NT2/D1 (cell line): ENCODE results near the gene VBP1.
A peak's percentile ranks its signal among the peaks of the same experiment; 100 is the strongest.

Source experiments
- DNase-seq: peaks from one replicate; pipeline ENCODE4 v3.0.0-alpha.2; 2011; ENCODE audit warnings: low read depth, low spot score
- H3K27me3 ChIP-seq: 2 replicates; pipeline ENCODE4 v1.6.0; 2011; ENCODE audit warnings: mild to moderate bottlenecking; ENCODE audit not compliant: insufficient read length, insufficient read depth
- H3K36me3 ChIP-seq: 2 replicates; pipeline ENCODE4 v1.6.1; 2011; ENCODE audit warnings: mild to moderate bottlenecking, low read length, mixed read lengths; ENCODE audit not compliant: insufficient read depth, insufficient read length
- H3K4me1 ChIP-seq: 2 replicates; pipeline ENCODE4 v1.5.1; 2011; ENCODE audit not compliant: insufficient read depth, insufficient read length
- H3K4me3 ChIP-seq: 2 replicates; pipeline ENCODE4 v1.5.1; 2011; ENCODE audit warnings: low read depth; ENCODE audit not compliant: insufficient read length
- H3K9ac ChIP-seq: 2 replicates; pipeline ENCODE4 v1.6.0; 2011; ENCODE audit warnings: low read depth; ENCODE audit not compliant: insufficient read length
- H3K9me3 ChIP-seq: 2 replicates; pipeline ENCODE4 v1.5.1; 2011; ENCODE audit warnings: mild to moderate bottlenecking, low read length; ENCODE audit not compliant: insufficient read depth
- SUZ12 ChIP-seq: IDR thresholded peaks from 2 replicates; pipeline ENCODE4 v1.6.1; 2011; ENCODE audit not compliant: insufficient read length, insufficient read depth; ENCODE audit errors: extremely low read depth
- YY1 ChIP-seq: IDR thresholded peaks from 2 replicates; pipeline ENCODE4 v1.6.1; 2011; ENCODE audit not compliant: insufficient read length, insufficient read depth
- ZNF274 ChIP-seq: IDR thresholded peaks from 2 replicates; pipeline ENCODE4 v1.6.1; 2011; ENCODE audit warnings: mild to moderate bottlenecking, low read depth, low read length

The VBP1 gene, protein sequence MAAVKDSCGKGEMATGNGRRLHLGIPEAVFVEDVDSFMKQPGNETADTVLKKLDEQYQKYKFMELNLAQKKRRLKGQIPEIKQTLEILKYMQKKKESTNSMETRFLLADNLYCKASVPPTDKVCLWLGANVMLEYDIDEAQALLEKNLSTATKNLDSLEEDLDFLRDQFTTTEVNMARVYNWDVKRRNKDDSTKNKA

DNA sequence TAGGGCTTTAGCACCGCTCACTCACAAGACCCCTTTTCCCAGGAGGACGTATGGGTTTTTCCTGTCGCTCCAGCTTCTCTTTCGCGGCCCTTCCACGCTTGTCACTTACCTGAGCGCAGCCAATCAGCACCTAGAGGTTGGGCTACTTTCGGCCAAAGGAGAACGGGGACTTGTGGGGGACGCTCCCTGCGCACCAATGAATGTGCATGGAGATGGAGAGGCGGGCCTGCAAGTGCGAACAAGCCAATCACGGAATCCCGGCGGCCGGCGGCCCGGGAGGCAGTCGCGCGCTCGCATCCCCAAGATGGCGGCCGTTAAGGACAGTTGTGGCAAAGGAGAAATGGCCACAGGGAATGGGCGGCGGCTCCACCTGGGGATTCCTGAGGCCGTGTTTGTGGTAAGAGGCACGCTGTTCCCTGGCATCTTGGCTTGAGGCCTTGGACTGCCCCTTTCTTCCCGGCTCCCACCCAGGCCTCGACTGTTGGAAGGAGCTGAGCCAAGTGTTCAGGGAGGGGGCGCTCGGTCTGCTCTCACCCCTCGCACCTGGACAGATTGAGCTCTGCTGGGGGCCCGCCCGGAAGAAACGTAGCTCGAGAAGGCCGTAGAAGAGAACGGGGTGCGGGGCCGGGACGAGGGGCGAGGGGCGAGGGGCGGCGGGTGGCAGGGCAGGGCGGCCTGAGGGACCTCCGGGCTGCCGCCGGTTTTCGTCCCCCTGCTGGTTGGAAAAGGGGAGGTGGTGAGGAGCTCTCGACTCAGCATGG lies at the start of gene VBP1:
VBP1 (plus strand) TSS at position 282 of the 761 bp plus-strand sequence; CDS start at position 305, 23 bp downstream.
- DNase-seq, result peak; percentile 80
- Histone ChIP-seq H3K36me3 (peaks cover 9% of the 10 kb centered on the region), H3K9ac (peak within 1 kb of the TSS; percentile 90), H3K4me1 (no peaks in the 10 kb centered on the region), H3K9me3 (0 out of 2 replicates have a peak, but pooled peaks cover 1% of the 10 kb centered on the region), H3K27me3 (no peaks in the 10 kb centered on the region), H3K4me3 (peak within 1 kb of the TSS; percentile 61)
- TF ChIP-seq YY1 (peak; percentile 52), SUZ12 (no peak), ZNF274 (no peak)

DNA sequence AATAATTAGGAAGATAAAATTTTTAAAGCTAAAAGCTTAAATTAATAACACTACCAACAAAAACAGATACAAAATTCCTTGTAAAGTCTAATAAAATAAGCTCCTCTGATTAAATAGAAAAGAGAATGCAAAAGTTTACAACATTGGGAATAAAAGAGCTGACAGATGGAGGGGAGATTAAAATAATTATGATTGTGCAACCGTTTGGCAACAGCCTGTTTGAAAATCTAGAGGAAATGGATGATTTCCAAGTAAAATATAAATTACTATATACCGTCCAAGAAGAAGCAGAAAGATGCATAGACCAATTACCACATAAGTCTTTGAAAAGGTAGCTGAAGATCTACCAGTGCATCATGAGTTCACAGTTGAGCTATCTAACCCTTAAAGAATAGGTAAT lies 46.4 kb upstream of the VBP1 start:
- TF ChIP-seq YY1, result no peak
- TF ChIP-seq ZNF274, result no peak
- no peak for TF ChIP-seq SUZ12
- Histone ChIP-seq H3K9me3 (no peaks in the 10 kb centered on the region), H3K9ac (no peak overlapping the region), H3K27me3 (no peaks in the 10 kb centered on the region), H3K4me3 (no peak overlapping the region), H3K4me1 (no peaks in the 10 kb centered on the region), H3K36me3 (no peaks in the 10 kb centered on the region)
- no peak for DNase-seq

DNA sequence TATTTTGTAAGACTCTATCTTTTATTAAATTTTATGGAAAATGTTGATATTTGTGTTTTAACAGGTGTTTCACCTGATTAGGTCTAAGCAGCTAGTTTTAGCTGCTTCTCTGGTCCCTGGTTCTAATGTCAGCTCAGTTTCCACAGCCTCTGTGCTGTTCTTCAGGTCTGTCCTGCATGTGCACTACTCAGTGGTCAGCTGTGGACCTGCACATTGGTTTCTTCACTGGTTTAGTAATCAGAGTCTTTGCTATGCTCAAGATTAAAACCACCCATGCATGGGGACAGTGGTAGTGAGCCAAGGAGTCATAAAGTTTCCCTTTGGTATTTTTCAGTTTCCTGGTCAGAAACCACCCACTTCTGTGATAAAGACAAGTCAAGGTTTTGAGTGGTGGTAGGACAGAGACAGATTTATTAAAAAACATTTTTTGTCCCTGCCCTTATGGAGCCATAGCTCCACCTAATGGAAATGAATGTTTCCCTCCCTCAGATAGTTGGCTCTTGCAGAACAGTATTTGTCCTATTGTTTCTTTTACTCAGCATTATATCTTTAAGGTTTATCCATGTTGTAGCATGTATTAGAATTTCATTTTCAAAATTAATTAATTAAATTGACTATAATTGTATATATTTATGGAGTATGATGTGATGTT lies 36.8 kb upstream of the VBP1 start:
- H3K4me1 ChIP-seq, result no peaks in the 10 kb centered on the region
- no peak for DNase-seq
- H3K27me3 ChIP-seq, result no peaks in the 10 kb centered on the region
- H3K4me3 ChIP-seq, result no peak overlapping the region
- H3K9me3 ChIP-seq, result no peaks in the 10 kb centered on the region
- TF ChIP-seq YY1 (no peak), SUZ12 (no peak), ZNF274 (no peak)
- no peak overlapping the region for H3K9ac ChIP-seq
- H3K36me3 ChIP-seq, result no peaks in the 10 kb centered on the region

DNA sequence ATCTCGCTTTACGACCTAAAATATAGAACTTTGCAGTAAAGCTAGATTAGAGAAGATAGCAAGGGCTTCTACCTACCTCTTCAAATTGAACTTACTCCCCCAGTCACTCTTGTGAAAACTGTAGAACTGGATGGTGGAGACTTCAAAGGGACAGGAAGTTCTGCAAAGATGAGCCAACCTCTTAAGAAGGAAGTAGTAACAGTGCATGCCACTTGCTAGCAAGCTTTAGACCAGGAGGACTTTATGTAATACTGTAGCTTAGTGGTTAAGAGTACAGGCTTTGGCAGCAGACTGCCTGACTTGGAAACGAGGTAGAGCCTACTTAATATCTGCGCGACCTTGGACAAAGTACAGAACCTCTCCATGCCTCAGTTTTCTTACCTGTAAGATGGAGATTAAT lies 27.5 kb upstream of the VBP1 start:
- H3K9me3 ChIP-seq, result no peaks in the 10 kb centered on the region
- TF ChIP-seq ZNF274 (no peak), SUZ12 (no peak), YY1 (no peak)
- no peak overlapping the region for H3K4me3 ChIP-seq
- DNase-seq, result no peak
- H3K4me1 ChIP-seq, result no peaks in the 10 kb centered on the region
- H3K9ac ChIP-seq, result no peak overlapping the region
- H3K27me3 ChIP-seq, result no peaks in the 10 kb centered on the region
- no peaks in the 10 kb centered on the region for H3K36me3 ChIP-seq

DNA sequence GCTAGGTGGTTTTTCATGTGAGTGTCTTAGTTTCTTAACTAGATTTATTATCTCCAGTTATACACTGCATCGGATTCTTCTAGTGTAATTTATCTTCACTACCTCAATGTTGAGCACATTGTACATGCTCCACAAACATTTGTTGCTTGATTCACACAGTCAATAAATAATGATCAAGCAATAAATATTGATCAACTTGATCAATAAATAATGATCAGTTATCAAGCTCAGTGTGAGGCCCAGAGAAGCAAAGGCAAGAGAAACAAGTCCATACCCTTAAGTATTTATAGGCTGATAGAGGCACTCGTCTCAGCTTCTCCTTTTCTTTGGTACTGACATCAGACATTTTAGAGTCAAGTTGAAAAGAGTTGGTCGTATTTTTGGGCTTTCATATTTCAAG lies 5.1 kb upstream of the VBP1 start:
- H3K9me3 ChIP-seq, result no peaks in the 10 kb centered on the region
- H3K4me1 ChIP-seq, result no peaks in the 10 kb centered on the region
- H3K4me3 ChIP-seq, result no peak overlapping the region
- H3K36me3 ChIP-seq, result no peaks in the 10 kb centered on the region
- H3K9ac ChIP-seq, result no peak overlapping the region
- no peak for TF ChIP-seq ZNF274
- no peak for TF ChIP-seq SUZ12
- TF ChIP-seq YY1, result no peak
- no peaks in the 10 kb centered on the region for H3K27me3 ChIP-seq
- no peak for DNase-seq

DNA sequence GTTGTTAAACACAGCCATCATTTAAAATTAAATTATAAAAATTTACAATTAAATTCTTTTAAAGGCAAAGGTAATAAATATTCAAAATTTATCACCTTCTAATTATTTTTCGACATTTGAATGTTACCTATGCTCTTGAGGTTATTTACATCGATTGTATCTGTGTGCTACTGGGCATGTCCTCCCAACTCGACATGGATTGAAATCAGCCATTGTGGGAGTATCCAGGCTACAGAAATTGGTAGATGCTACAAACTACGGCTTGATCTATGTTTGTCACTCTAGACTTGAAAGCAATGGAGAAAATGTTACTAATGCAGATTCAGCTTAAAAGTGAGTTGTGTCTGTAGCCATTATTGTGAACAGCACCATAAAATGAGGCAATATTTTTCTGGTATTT lies 2.5 kb upstream of the VBP1 start:
- H3K4me1 ChIP-seq, result no peaks in the 10 kb centered on the region
- H3K36me3 ChIP-seq, result no peaks in the 10 kb centered on the region
- no peaks in the 10 kb centered on the region for H3K9me3 ChIP-seq
- no peak for TF ChIP-seq ZNF274
- no peak for TF ChIP-seq YY1
- TF ChIP-seq SUZ12, result no peak
- no peak for DNase-seq
- no peaks in the 10 kb centered on the region for H3K27me3 ChIP-seq
- no peak overlapping the region for H3K4me3 ChIP-seq
- H3K9ac ChIP-seq, result no peak overlapping the region
